ENCODE results near the gene PTBP1.
"Not testable (repeated sequence)": the region's sequence is repeated elsewhere in the genome, so short reads cannot be mapped to it uniquely, and the experiment has no call there.

The PTBP1 gene

GRCh38 chr19:842802-843179, 45.5 kb downstream of the PTBP1 start:
- not testable (repeated sequence) for ATAC-seq (replicated peaks; ENCODE audit: extremely low read depth, poor library complexity, severe bottlenecking); H3K4me1 Mint-ChIP-seq; H3K9me3 Mint-ChIP-seq; H3K27ac Mint-ChIP-seq (ENCODE audit: low read depth); DNase-seq (ENCODE audit: low spot score in 2 of 2); H3K36me3 Mint-ChIP-seq (ENCODE audit: insufficient read depth); H3K4me3 Mint-ChIP-seq
- H3K27me3 Mint-ChIP-seq: peaks cover 59% of the 10 kb centered on the region

- DNase-seq (ENCODE audit: low spot score in 2 of 2): no peak
- H3K4me1 Mint-ChIP-seq: peaks cover 6% of the 10 kb centered on the region
- H3K36me3 Mint-ChIP-seq (ENCODE audit: insufficient read depth): peaks cover 9% of the 10 kb centered on the region
- H3K9me3 Mint-ChIP-seq: peaks cover 5% of the 10 kb centered on the region
- no peak overlapping the region for H3K27ac Mint-ChIP-seq (ENCODE audit: low read depth)
- H3K4me3 Mint-ChIP-seq: no peak overlapping the region
- peaks cover 64% of the 10 kb centered on the region for H3K27me3 Mint-ChIP-seq
- no peak for ATAC-seq (replicated peaks; ENCODE audit: extremely low read depth, poor library complexity, severe bottlenecking)
Observed at GRCh38 chr19:843180-843835, 46.1 kb downstream of the PTBP1 start.

GRCh38 chr19:843836-844545, 46.7 kb downstream of the PTBP1 start:
- H3K27ac Mint-ChIP-seq (ENCODE audit: low read depth): no peak overlapping the region
- ATAC-seq (replicated peaks; ENCODE audit: extremely low read depth, poor library complexity, severe bottlenecking) (no peak), DNase-seq (ENCODE audit: low spot score in 2 of 2) (no peak)
- H3K9me3 Mint-ChIP-seq: peaks cover 5% of the 10 kb centered on the region
- H3K36me3 Mint-ChIP-seq (ENCODE audit: insufficient read depth): peaks cover 9% of the 10 kb centered on the region
- H3K4me3 Mint-ChIP-seq: no peak overlapping the region
- H3K4me1 Mint-ChIP-seq: peaks cover 6% of the 10 kb centered on the region
- peaks cover 71% of the 10 kb centered on the region for H3K27me3 Mint-ChIP-seq

GRCh38 chr19:844546-844971, 47.3 kb downstream of the PTBP1 start:
- Mint-ChIP-seq H3K4me1 (peaks cover 6% of the 10 kb centered on the region), H3K27ac (ENCODE audit: low read depth) (no peak overlapping the region), H3K27me3 (peaks cover 76% of the 10 kb centered on the region), H3K36me3 (ENCODE audit: insufficient read depth) (peaks cover 7% of the 10 kb centered on the region), H3K4me3 (no peak overlapping the region), H3K9me3 (peaks cover 5% of the 10 kb centered on the region)
- DNase-seq (ENCODE audit: low spot score in 2 of 2): no peak
- ATAC-seq (replicated peaks; ENCODE audit: extremely low read depth, poor library complexity, severe bottlenecking): peak; percentile 52

- Mint-ChIP-seq H3K27me3 (peaks cover 80% of the 10 kb centered on the region), H3K4me3 (no peak overlapping the region)
Observed at GRCh38 chr19:845707-846521, 48.7 kb downstream of the PTBP1 start.

GRCh38 chr19:848386-848921, 51.2 kb downstream of the PTBP1 start:
- H3K4me1 Mint-ChIP-seq: peaks cover 6% of the 10 kb centered on the region
- ATAC-seq (replicated peaks; ENCODE audit: extremely low read depth, poor library complexity, severe bottlenecking) (no peak), DNase-seq (ENCODE audit: low spot score in 2 of 2) (no peak)
- H3K27me3 Mint-ChIP-seq: peaks cover 62% of the 10 kb centered on the region
- H3K9me3 Mint-ChIP-seq: no peaks in the 10 kb centered on the region
- H3K4me3 Mint-ChIP-seq: no peak overlapping the region
- H3K27ac Mint-ChIP-seq (ENCODE audit: low read depth): no peak overlapping the region
- peaks cover 4% of the 10 kb centered on the region for H3K36me3 Mint-ChIP-seq (ENCODE audit: insufficient read depth)

More at GRCh38 chr19:845707-846521, 48.7 kb downstream of the PTBP1 start:
- Mint-ChIP-seq H3K9me3 (peaks cover 5% of the 10 kb centered on the region), H3K27ac (ENCODE audit: low read depth) (no peak overlapping the region), H3K36me3 (ENCODE audit: insufficient read depth) (peaks cover 7% of the 10 kb centered on the region), H3K4me1 (peaks cover 6% of the 10 kb centered on the region)
- no peak for ATAC-seq (replicated peaks; ENCODE audit: extremely low read depth, poor library complexity, severe bottlenecking)
- no peak for DNase-seq (ENCODE audit: low spot score in 2 of 2)

- ATAC-seq (replicated peaks; ENCODE audit: extremely low read depth, poor library complexity, severe bottlenecking); H3K4me3 Mint-ChIP-seq: not testable (repeated sequence)
Observed at GRCh38 chr19:849195-849594, 51.9 kb downstream of the PTBP1 start.

GRCh38 chr19:850221-850978, 53.1 kb downstream of the PTBP1 start:
- ATAC-seq (replicated peaks; ENCODE audit: extremely low read depth, poor library complexity, severe bottlenecking): no peak
- no peak for DNase-seq (ENCODE audit: low spot score in 2 of 2)
- Mint-ChIP-seq H3K27me3 (peaks cover 46% of the 10 kb centered on the region), H3K9me3 (no peaks in the 10 kb centered on the region), H3K4me3 (no peak overlapping the region), H3K4me1 (no peaks in the 10 kb centered on the region), H3K27ac (ENCODE audit: low read depth) (no peak overlapping the region), H3K36me3 (ENCODE audit: insufficient read depth) (peaks cover 4% of the 10 kb centered on the region)

More at GRCh38 chr19:849195-849594, 51.9 kb downstream of the PTBP1 start:
- H3K4me1 Mint-ChIP-seq; DNase-seq (ENCODE audit: low spot score in 2 of 2); H3K27ac Mint-ChIP-seq (ENCODE audit: low read depth); H3K9me3 Mint-ChIP-seq; H3K36me3 Mint-ChIP-seq (ENCODE audit: insufficient read depth): not testable (repeated sequence)
- peaks cover 58% of the 10 kb centered on the region for H3K27me3 Mint-ChIP-seq

- DNase-seq (ENCODE audit: low spot score in 2 of 2) (no peak), ATAC-seq (replicated peaks; ENCODE audit: extremely low read depth, poor library complexity, severe bottlenecking) (no peak)
- Mint-ChIP-seq H3K27me3 (peaks cover 41% of the 10 kb centered on the region), H3K4me1 (no peaks in the 10 kb centered on the region), H3K9me3 (no peaks in the 10 kb centered on the region), H3K36me3 (ENCODE audit: insufficient read depth) (peaks cover 4% of the 10 kb centered on the region), H3K4me3 (no peak overlapping the region), H3K27ac (ENCODE audit: low read depth) (no peak overlapping the region)
Observed at GRCh38 chr19:850979-851335, 53.7 kb downstream of the PTBP1 start.

- peaks cover 4% of the 10 kb centered on the region for H3K36me3 Mint-ChIP-seq (ENCODE audit: insufficient read depth)
- H3K9me3 Mint-ChIP-seq: no peaks in the 10 kb centered on the region
- peaks cover 26% of the 10 kb centered on the region for H3K27me3 Mint-ChIP-seq
- DNase-seq (ENCODE audit: low spot score in 2 of 2) (no peak), ATAC-seq (replicated peaks; ENCODE audit: extremely low read depth, poor library complexity, severe bottlenecking) (no peak)
- H3K4me1 Mint-ChIP-seq: no peaks in the 10 kb centered on the region
- H3K27ac Mint-ChIP-seq (ENCODE audit: low read depth): no peak within 1 kb of the TSS
- no peak within 1 kb of the TSS for H3K4me3 Mint-ChIP-seq
Observed at GRCh38 chr19:852136-853013, 55.1 kb downstream of the PTBP1 start, which contains the start of gene ELANE. Gene ELANE (plus strand): TSS chr19:852303. CDS start chr19:852329, 26 bp downstream.

GRCh38 chr19:853014-853585, 55.8 kb downstream of the PTBP1 start:
- no peak for DNase-seq (ENCODE audit: low spot score in 2 of 2)
- H3K9me3 Mint-ChIP-seq: no peaks in the 10 kb centered on the region
- no peak overlapping the region for H3K4me3 Mint-ChIP-seq
- no peaks in the 10 kb centered on the region for H3K4me1 Mint-ChIP-seq
- H3K36me3 Mint-ChIP-seq (ENCODE audit: insufficient read depth): peaks cover 3% of the 10 kb centered on the region
- no peak for ATAC-seq (replicated peaks; ENCODE audit: extremely low read depth, poor library complexity, severe bottlenecking)
- no peak overlapping the region for H3K27ac Mint-ChIP-seq (ENCODE audit: low read depth)
- H3K27me3 Mint-ChIP-seq: peaks cover 22% of the 10 kb centered on the region

Data from central memory CD8-positive, alpha-beta T cell (primary cell).